Heart left ventricle (tissue), 13 donors: ENCODE data around the gene CTLA4.

Experiments used
- POLR2A ChIP-seq, 2 donors: fragments of 450-650 bp; IDR thresholded peaks; one replicate each; pipeline ENCODE4 v1.6.1; 2017; ENCODE audit warnings: antibody characterized with exemption in 2 of 2, mild to moderate bottlenecking in 2 of 2, moderate library complexity in 2 of 2
- TF ChIP-seq, protein P1 (sequence below), 12 donors: fragments of 200-600 bp; sonication (generic) in 4 of 12; IDR thresholded peaks; one replicate each; pipeline versions ENCODE4 v1.5.0 to v1.8.0; 2018 to 2022; ENCODE audit warnings: antibody characterized with exemption in 12 of 12, mild to moderate bottlenecking in 5 of 12
- donor health status: ischemic (EF 13 %, LVEDD 7.1; RV severe dilation, severe dysfunction).
- donor health status: DM: no; HTN: yes; CAD: no.
- donor health status: DM: no; HTN: no; CAD: no.
- donor health status: ischemic (EF 25% LVEDD 6.9; RV normal size, moderate dysfunction).
- donor health status: ischemic (EF 25% LVEDD 5.7; RV mildly dilated, moderate dysfunction).
- donor health status: ischemic (EF 35%, LVEDD 5.7; RV mildly dilated, moderate dysfunction).
- donor health status: nonischemic (EF 11% LVEDD 7.7; RV severe dilation, severe dysfunction).
- donor health status: DM: yes; HTN: yes; CAD: no.
- donor health status: PGD.
- donor health status: ischemic (EF 29% LVEDD 5.4; RV normal size, mild dysfunction).
- donor health status: nonischemic (EF 23%, LVEDD 6.1; RV moderate dilation, normal function).

DNA sequence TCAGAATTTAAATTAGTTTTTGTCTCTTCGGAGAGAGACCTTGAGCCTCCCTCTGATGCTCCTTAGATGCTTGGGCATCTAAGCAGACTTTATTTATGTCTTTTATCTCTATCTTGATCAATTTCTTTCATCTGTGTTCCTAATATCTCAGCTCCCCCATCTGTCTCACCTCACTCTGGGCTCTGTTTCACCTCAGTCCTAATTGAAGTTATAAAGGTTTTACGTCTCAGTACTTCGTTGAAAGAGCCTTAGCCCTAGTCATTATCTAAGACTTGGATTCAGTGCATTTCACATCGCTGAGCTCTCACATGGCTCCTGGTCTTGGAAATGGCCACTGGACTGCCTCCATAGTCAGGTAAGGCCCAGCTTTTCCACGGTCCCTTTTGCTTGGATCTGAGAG is 13.8 kb upstream of the CTLA4 start:
- TF ChIP-seq, protein P1, sequence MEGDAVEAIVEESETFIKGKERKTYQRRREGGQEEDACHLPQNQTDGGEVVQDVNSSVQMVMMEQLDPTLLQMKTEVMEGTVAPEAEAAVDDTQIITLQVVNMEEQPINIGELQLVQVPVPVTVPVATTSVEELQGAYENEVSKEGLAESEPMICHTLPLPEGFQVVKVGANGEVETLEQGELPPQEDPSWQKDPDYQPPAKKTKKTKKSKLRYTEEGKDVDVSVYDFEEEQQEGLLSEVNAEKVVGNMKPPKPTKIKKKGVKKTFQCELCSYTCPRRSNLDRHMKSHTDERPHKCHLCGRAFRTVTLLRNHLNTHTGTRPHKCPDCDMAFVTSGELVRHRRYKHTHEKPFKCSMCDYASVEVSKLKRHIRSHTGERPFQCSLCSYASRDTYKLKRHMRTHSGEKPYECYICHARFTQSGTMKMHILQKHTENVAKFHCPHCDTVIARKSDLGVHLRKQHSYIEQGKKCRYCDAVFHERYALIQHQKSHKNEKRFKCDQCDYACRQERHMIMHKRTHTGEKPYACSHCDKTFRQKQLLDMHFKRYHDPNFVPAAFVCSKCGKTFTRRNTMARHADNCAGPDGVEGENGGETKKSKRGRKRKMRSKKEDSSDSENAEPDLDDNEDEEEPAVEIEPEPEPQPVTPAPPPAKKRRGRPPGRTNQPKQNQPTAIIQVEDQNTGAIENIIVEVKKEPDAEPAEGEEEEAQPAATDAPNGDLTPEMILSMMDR (IDR thresholded peaks at IDR 0.05): no peak
- TF ChIP-seq POLR2A (IDR thresholded peaks at IDR 0.05): no peak
